Stimulated activated CD4-positive, alpha-beta T cell treated with anti-CD3 and anti-CD28 coated beads, TNF-alpha, amount 100 ng/mL, for 48 hours (primary cell): ENCODE results near the gene GCK.

Source experiments
- DNase-seq, 3 donors: peaks; one replicate each; pipeline ENCODE4 v3.0.0-alpha.2; 2020; ENCODE audit warnings: low read depth in 3 of 3

GCK gene

GRCh38 chr7:44117801-44118429 lies 71.3 kb downstream of the GCK start:
- DNase-seq = no peak

- no peak for DNase-seq
Measured at GRCh38 chr7:44116789-44117666, 72.2 kb downstream of the GCK start.

- no peak for DNase-seq
Measured at GRCh38 chr7:44116087-44116788, 73.0 kb downstream of the GCK start.

GRCh38 chr7:44114586-44115310 lies 74.5 kb downstream of the GCK start:
- DNase-seq = no peak

GRCh38 chr7:44113764-44114354 lies 75.4 kb downstream of the GCK start:
- DNase-seq = no peak

GRCh38 chr7:44112997-44113763 lies 76.1 kb downstream of the GCK start:
- DNase-seq = no peak

GRCh38 chr7:44112231-44112996 lies 76.8 kb downstream of the GCK start:
- no peak for DNase-seq

GRCh38 chr7:44111761-44112160 lies 77.5 kb downstream of the GCK start:
- no peak for DNase-seq

GRCh38 chr7:44110719-44111635 lies 78.3 kb downstream of the GCK start:
- no peak for DNase-seq

- DNase-seq = no peak
Measured at GRCh38 chr7:44109991-44110390, 79.2 kb downstream of the GCK start.

GRCh38 chr7:44108768-44109750 lies 80.2 kb downstream of the GCK start:
- DNase-seq = no peak

- no peak for DNase-seq
Measured at GRCh38 chr7:44107961-44108767, 81.1 kb downstream of the GCK start.

GRCh38 chr7:44107116-44107960 lies 81.9 kb downstream of the GCK start:
- no peak for DNase-seq

- no peak for DNase-seq
Measured at GRCh38 chr7:44106311-44107065, 82.8 kb downstream of the GCK start.

GRCh38 chr7:44105832-44106231 lies 83.4 kb downstream of the GCK start:
- no peak for DNase-seq
